Fibroblast of the aortic adventitia (primary cell): ENCODE measurements around the gene EXOSC7. TPM values are rescaled to one million over a fixed set of nuclear protein-coding genes. Genes with fewer than 3 reads are reported as not detected.
"Not testable (repeated sequence)": the region's sequence is repeated elsewhere in the genome, so short reads cannot be mapped to it uniquely, and the experiment has no call there.

Source experiments
- DNase-seq: peaks from one replicate; pipeline ENCODE4 v3.0.0-alpha.2; 2010; ENCODE audit warnings: low read depth
- H3K4me3 ChIP-seq: 2 replicates; pipeline ENCODE4 v1.5.1; 2011; ENCODE audit warnings: low read depth, mild to moderate bottlenecking, control low read depth, low read length, moderate library complexity
- CTCF ChIP-seq: IDR thresholded peaks from 2 replicates; pipeline ENCODE4 v1.5.1; 2011; ENCODE audit warnings: mild to moderate bottlenecking, low read length, control low read depth, inconsistent platforms; ENCODE audit not compliant: insufficient read depth
- total RNA-seq: library from RNA; depleted of rRNA; stranded (reverse); fragments of >200 nt; gene quantifications from 2 replicates; pipeline ENCODE4 v1.2.3, GENCODE V29; 2012; ENCODE audit warnings: low replicate concordance

The EXOSC7 gene
- total RNA-seq, 1 donor, result 26.8 TPM

DNA sequence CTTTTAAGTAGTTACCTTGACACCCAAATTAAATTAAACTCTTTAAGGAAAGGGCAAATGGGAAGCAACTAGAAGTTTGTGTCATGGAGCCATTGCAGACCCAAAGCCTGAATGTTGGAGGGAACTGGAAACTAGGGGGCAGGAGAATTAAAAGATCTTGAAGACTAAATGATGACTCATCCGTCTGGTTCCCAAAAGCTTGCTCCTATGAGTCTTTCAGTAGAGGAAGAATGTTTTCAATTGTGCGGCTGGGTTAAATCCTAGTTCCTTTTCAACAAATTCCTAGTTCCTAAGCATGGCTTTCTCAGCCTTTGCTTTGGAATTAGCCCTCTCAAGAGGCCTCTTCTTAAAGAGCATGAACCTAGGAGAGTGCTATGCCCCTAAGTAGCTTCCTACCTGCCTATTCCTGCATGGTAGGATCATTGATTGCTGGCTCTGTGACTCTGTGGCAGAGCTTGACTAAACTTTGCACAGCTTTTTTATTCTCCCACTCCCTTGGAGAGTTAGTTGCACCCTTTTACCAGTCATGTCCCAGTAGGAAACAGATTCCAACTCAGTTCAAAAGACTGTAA is 67.8 kb downstream of the EXOSC7 start:
- DNase-seq, result peak; percentile 93
- H3K4me3 ChIP-seq, result no peak overlapping the region
- peak; percentile 54 for TF ChIP-seq CTCF

DNA sequence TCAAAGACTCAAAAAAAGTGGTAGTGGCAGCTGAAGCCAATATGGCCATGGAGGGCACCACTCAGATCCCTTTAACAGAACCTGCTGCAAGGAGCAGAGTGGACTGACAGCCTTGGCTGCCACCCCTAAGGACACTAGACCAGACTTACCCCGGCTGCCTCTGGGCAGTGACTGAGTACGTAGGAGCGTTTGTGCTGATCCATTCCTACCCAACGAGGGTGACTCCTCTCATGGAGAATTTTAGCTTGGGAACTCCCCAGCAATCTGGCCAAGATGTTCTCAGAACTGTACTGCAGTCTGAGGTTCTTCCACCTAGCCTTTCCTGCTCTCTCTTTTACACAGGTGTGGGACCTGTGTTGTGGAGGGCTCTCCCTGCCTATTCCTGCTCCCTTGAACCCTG is 72.2 kb downstream of the EXOSC7 start:
- H3K4me3 ChIP-seq, result no peak overlapping the region
- TF ChIP-seq CTCF, result no peak
- DNase-seq, result peak; percentile 47

- TF ChIP-seq CTCF, result no peak
- DNase-seq, result no peak
- no peak overlapping the region for H3K4me3 ChIP-seq
Measured at GRCh38 chr3:45049807-45050206, 73.8 kb downstream of the EXOSC7 start.

GRCh38 chr3:45051685-45052084 is 75.6 kb downstream of the EXOSC7 start:
- TF ChIP-seq CTCF, result no peak
- no peak overlapping the region for H3K4me3 ChIP-seq
- DNase-seq, result no peak

DNA sequence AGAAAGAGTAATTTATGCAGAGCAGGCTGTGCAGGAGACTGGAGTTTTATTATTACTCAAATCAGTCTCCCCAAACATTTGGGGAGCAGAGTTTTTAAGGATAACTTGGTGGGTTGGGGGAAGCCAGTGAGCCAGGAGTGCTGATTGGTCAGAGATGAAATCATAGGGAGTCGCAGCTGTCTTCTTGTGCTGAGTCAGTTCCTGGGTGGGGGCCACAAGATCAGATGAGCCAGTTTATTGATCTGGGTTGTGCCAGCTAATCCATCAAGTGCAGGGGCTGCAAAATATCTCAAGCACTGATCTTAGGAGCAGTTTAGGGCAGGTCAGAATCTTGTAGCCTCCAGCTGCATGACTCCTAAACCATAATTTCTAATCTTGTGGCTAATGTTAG is 77.8 kb downstream of the EXOSC7 start:
- not testable (repeated sequence) for DNase-seq, H3K4me3 ChIP-seq

- TF ChIP-seq CTCF, result no peak
- peak; percentile 93 for DNase-seq
- H3K4me3 ChIP-seq, result no peak overlapping the region
Measured at GRCh38 chr3:45054196-45054857, 78.3 kb downstream of the EXOSC7 start.

DNA sequence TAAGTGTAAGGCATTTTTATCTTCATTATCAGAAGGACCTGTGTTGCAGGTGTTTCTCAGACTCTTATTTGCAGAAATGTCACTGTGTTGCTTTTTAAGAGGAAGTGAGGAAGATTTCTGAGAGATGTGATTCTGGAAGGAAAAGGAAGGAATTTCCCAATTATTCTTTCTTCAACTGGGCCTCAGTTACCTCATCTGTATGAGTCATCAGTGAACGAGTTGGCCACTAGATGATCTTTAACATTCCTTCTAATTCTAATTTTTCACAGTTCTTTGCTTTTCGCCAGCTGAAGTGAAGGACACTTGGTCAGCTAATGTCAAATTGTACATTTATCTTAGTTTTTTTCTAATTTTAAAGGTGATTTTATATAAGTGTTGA is 79.0 kb downstream of the EXOSC7 start:
- peak; percentile 87 for DNase-seq
- no peak overlapping the region for H3K4me3 ChIP-seq

More for the DNA sequence above, 79.0 kb downstream of the EXOSC7 start:
- no peak for TF ChIP-seq CTCF
